ENCODE data around the gene ALG2. TPM values are rescaled to one million over a fixed set of nuclear protein-coding genes. Genes with fewer than 3 reads are reported as not detected.

The ALG2 gene
- total RNA-seq, 1 experiment from 2014 or later: 69.5 TPM

GRCh38 chr9:99172124-99173091, 49.3 kb downstream of the ALG2 start:
- no peak for DNase-seq (ENCODE audit: low spot score)

- no peak for DNase-seq (ENCODE audit: low spot score)
These were observed 50.3 kb downstream of the ALG2 start for GRCh38 chr9:99171225-99172123.

DNA sequence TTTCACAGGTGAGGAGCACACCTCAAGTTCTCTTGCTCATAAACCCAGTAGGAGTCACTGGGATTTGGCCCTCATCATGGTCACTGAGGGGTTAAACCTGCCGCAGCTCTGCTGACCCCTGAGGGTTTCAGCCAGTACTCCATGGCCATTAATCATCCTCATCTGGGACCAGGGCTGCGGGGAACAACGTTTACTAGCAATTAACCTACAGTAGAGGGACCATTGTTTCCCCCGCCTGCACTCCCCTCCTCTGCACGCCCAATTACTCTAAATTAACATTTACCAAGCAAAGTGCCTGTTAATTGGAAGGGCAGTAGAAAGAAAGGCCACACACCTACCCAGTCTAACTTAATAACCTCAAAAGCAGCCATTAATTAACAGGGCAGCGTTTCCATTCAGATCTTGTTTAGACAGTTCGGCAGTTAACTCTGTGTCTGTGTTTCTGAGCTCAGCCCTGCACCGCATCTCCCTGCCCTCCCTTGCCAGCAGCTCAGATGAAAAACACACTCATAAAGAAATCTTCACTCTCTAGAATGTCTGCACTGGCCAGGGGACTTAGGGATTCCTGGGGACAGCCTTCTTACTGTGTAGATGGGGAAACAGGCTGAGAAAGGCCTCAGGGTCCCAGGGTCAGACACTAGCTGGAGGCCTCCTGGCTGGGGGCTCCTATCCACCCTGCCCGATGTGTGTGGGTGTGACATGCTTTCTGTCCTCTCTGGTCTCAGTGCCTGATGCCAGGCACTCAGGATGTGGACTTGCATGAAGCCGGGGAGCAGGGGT, 51.6 kb downstream of the ALG2 start:
- DNase-seq (ENCODE audit: low spot score): no peak

GRCh38 chr9:99169086-99169485, 52.7 kb downstream of the ALG2 start:
- DNase-seq (ENCODE audit: low spot score): no peak

- DNase-seq (ENCODE audit: low spot score): no peak
These were observed 54.0 kb downstream of the ALG2 start for GRCh38 chr9:99167694-99168093.

- no peak for DNase-seq (ENCODE audit: low spot score)
These were observed 54.6 kb downstream of the ALG2 start for GRCh38 chr9:99167119-99167518.

Other genes with a start within 250 kb of the ALG2 start
- 30.3 and 31.1 TPM in 2 replicates for gene TGFBR1, start 116.8 kb downstream of the ALG2 start, total RNA-seq (2014; rRNA removed; shearing (Covaris generic))
- 180 and 223 TPM in 2 replicates for gene SEC61B, start 340 bp upstream of the ALG2 start, total RNA-seq (2014; rRNA removed; shearing (Covaris generic))

Measured in A172 (cell line).